Motor neuron (in vitro differentiated cells): ENCODE data around the gene IPO9. TPM values are rescaled to one million over a fixed set of nuclear protein-coding genes. Genes with fewer than 3 reads are reported as not detected.
A peak's percentile ranks its signal among the peaks of the same experiment; 100 is the strongest.

Experiments used
- ATAC-seq, 8 experiments: fragments of 200-7000 bp; cut with Tn5 transposase; replicated peaks in 6 of 8; 2 replicates each; pipeline ENCODE4 v1.8.0; 2021; ENCODE audit warnings: mild to moderate bottlenecking in 8 of 8, moderate library complexity in 8 of 8
- H3K27ac ChIP-seq, 2 donors: fragments of 250-450 bp; sonication (Bioruptor Pico); 2 replicates each; pipeline ENCODE4 v1.9.0; 2021; ENCODE audit warnings: antibody characterized with exemption in 2 of 2, mild to moderate bottlenecking in 2 of 2, moderate library complexity in 1 of 2
- H3K4me1 ChIP-seq, 2 donors: fragments of 250-450 bp; sonication (Bioruptor Pico); replicated peaks in 1 of 2; 2 replicates each; pipeline ENCODE4 v1.6.1; 2021; ENCODE audit warnings: antibody characterized with exemption in 2 of 2, mild to moderate bottlenecking in 2 of 2, moderate library complexity in 1 of 2
- H3K4me3 ChIP-seq, 5 donors: fragments of 250-450 bp; sonication (Bioruptor Pico); 2 replicates each; pipeline ENCODE4 v1.9.0; 2021; ENCODE audit warnings: antibody characterized with exemption in 5 of 5, mild to moderate bottlenecking in 5 of 5, moderate library complexity in 4 of 5
- WGBS, 10 experiments: fragments of 450-650 bp; shearing (Covaris generic); methylation state at CpG; one replicate each; pipeline ENCODE4 v1.0.0; 2022; 5-methylcytosine and 5-hydroxymethylcytosine counted together
- in situ Hi-C, 9 experiments: fragments of 400-800 bp; cut with MboI; loops; one replicate each; pipeline ENCODE4 v1.15.0; 2021; ENCODE audit warnings: low sequenced_read_pairs in 9 of 9, low pct_unique_long_range_greater_than_20kb in 2 of 9; ENCODE audit not compliant: unreplicated experiment in 9 of 9
- total RNA-seq, 8 experiments: library from RNA; unstranded; fragments of 300-600 nt; gene quantifications; 2 replicates each; pipeline versions ENCODE4 v1.2.3 to v1.2.4, GENCODE V29; 2022

Gene IPO9
- total RNA-seq, 8 experiments from 2014 or later, result 16.9 to 69.8 (median 46.7) TPM

GRCh38 chr1:201905234-201905890 is 76.4 kb downstream of the IPO9 start:
- WGBS, 10 experiments, result 50 to 98% (median 83%) methylated on average over 1 to 6 of the region's 6 CpGs; no CpG with 5 or more reads in 3 of the 10 experiments
- Histone ChIP-seq H3K4me3 (no peak overlapping the region), H3K4me1 (peaks cover 0 to 12% of the 10 kb centered on the region in 2 donors), H3K27ac (no peak overlapping the region)
- no peak for ATAC-seq
- in situ Hi-C loops, result no loop called here

- Histone ChIP-seq H3K4me1 (peaks cover 0 to 12% of the 10 kb centered on the region in 2 donors), H3K4me3 (no peak overlapping the region), H3K27ac (no peak overlapping the region)
- in situ Hi-C loops, result no loop called here
- ATAC-seq, result peak in 3 of 8 experiments; percentile 34 to 42 (median 39)
- 80 to 100% (median 86%) methylated on average over 1 to 2 of the region's 3 CpGs; no CpG with 5 or more reads in 5 of the 10 experiments for WGBS, 10 experiments
Measured at GRCh38 chr1:201906336-201906735, 77.4 kb downstream of the IPO9 start.

- ATAC-seq, result no peak
- in situ Hi-C loops, result no loop called here
- no peak overlapping the region for H3K4me3 ChIP-seq
- H3K27ac ChIP-seq, result no peak overlapping the region
- 84 to 88% (median 86%) methylated on average over 3 to 6 of the region's 6 CpGs; no CpG with 5 or more reads in 6 of the 10 experiments for WGBS, 10 experiments
- H3K4me1 ChIP-seq, result peaks cover 0 to 12% of the 10 kb centered on the region in 2 donors
Measured at GRCh38 chr1:201907621-201908020, 78.7 kb downstream of the IPO9 start.

GRCh38 chr1:201911826-201912571 is 83.0 kb downstream of the IPO9 start:
- WGBS, 10 experiments, result 17 to 69% (median 53%) methylated on average over 1 to 4 of the region's 4 CpGs; no CpG with 5 or more reads in 6 of the 10 experiments
- no peak overlapping the region for H3K27ac ChIP-seq
- H3K4me3 ChIP-seq, result no peak overlapping the region
- peaks cover 7 to 10% of the 10 kb centered on the region in 2 donors for H3K4me1 ChIP-seq
- no peak for ATAC-seq
- in situ Hi-C loops, result no loop called here

GRCh38 chr1:201912832-201913231 is 83.9 kb downstream of the IPO9 start:
- ATAC-seq, result no peak
- in situ Hi-C loops, result no loop called here
- peaks cover 16 to 18% of the 10 kb centered on the region in 2 donors for H3K4me1 ChIP-seq
- no peak overlapping the region for H3K27ac ChIP-seq
- H3K4me3 ChIP-seq, result no peak overlapping the region
- 60 to 84% (median 73%) methylated on average over 3 to 4 of the region's 5 CpGs; no CpG with 5 or more reads in 6 of the 10 experiments for WGBS, 10 experiments

- in situ Hi-C loops, result no loop called here
- Histone ChIP-seq H3K4me3 (no peak overlapping the region), H3K27ac (no peak overlapping the region), H3K4me1 (peaks cover 22 to 23% of the 10 kb centered on the region in 2 donors)
- WGBS, 10 experiments, result 75 to 94% (median 85%) methylated on average over 1 to 11 of the region's 14 CpGs
- no peak for ATAC-seq
Measured at GRCh38 chr1:201914456-201915235, 85.7 kb downstream of the IPO9 start.

GRCh38 chr1:201916649-201917249 is 87.8 kb downstream of the IPO9 start:
- 15 to 61% (median 41%) methylated on average over 3 to 7 of the region's 11 CpGs; no CpG with 5 or more reads in 6 of the 10 experiments for WGBS, 10 experiments
- in situ Hi-C loops, result no loop called here
- peaks cover 22 to 23% of the 10 kb centered on the region in 2 donors for H3K4me1 ChIP-seq
- H3K4me3 ChIP-seq, result no peak overlapping the region
- H3K27ac ChIP-seq, result peak overlapping the region; percentile 75 to 84
- peak; percentile 64 to 100 (median 99) for ATAC-seq

GRCh38 chr1:201917362-201918033 is 88.5 kb downstream of the IPO9 start:
- peak overlapping the region; percentile 75 to 84 for H3K27ac ChIP-seq

GRCh38 chr1:201918343-201918742 is 89.4 kb downstream of the IPO9 start:
- 53 to 93% (median 73%) methylated on average over 3 to 5 of the region's 5 CpGs; no CpG with 5 or more reads in 3 of the 10 experiments for WGBS, 10 experiments
- no peak for ATAC-seq

More at GRCh38 chr1:201917362-201918033, 88.5 kb downstream of the IPO9 start:
- in situ Hi-C loops, result no loop called here
- Histone ChIP-seq H3K4me1 (peaks cover 22 to 23% of the 10 kb centered on the region in 2 donors), H3K4me3 (no peak overlapping the region)
- 40 to 100% (median 93%) methylated on average over 1 to 7 of the region's 7 CpGs for WGBS, 10 experiments
- ATAC-seq, result peak in 2 of 8 experiments; percentile 15 to 55

GRCh38 chr1:201921952-201922558 is 93.1 kb downstream of the IPO9 start:
- Histone ChIP-seq H3K4me1 (peaks cover 15% of the 10 kb centered on the region in 2 donors), H3K4me3 (no peak overlapping the region), H3K27ac (no peak overlapping the region)
- in situ Hi-C loops, result no loop called here
- WGBS, 10 experiments, result 58 to 100% (median 87%) methylated on average over 1 to 3 of the region's 3 CpGs
- no peak for ATAC-seq

More at GRCh38 chr1:201918343-201918742, 89.4 kb downstream of the IPO9 start:
- H3K4me3 ChIP-seq, result no peak overlapping the region
- peaks cover 22 to 23% of the 10 kb centered on the region in 2 donors for H3K4me1 ChIP-seq
- in situ Hi-C loops, result no loop called here
- H3K27ac ChIP-seq, result no peak overlapping the region

- H3K4me3 ChIP-seq, result no peak overlapping the region
- in situ Hi-C loops, result no loop called here
- no peak overlapping the region for H3K27ac ChIP-seq
- WGBS, 10 experiments, result 50 to 100% (median 75%) methylated on average over 1 to 2 of the region's 2 CpGs; no CpG with 5 or more reads in 3 of the 10 experiments
- peaks cover 0 to 3% of the 10 kb centered on the region in 2 donors for H3K4me1 ChIP-seq
- ATAC-seq, result no peak
Measured at GRCh38 chr1:201925301-201925567, 96.3 kb downstream of the IPO9 start.
